Keratinocyte (primary cell): ENCODE results near the gene RBFOX2. TPM values are rescaled to one million over a fixed set of nuclear protein-coding genes. Genes with fewer than 3 reads are reported as not detected.
A peak's percentile ranks its signal among the peaks of the same experiment; 100 is the strongest.

Experiments
- DNase-seq: peaks from one replicate; pipeline ENCODE4 v3.0.0-alpha.2; 2011; ENCODE audit warnings: low read depth, missing footprints, low spot score
- FAIRE-seq: peaks from 2 replicates; lab custom pipeline; 2011; peaks lifted over from hg19 to GRCh38; lab: Jason Lieb, UNC
- H2AFZ ChIP-seq: 2 replicates; pipeline ENCODE4 v1.6.0; 2012; ENCODE audit warnings: low read length, control low read depth, inconsistent platforms; ENCODE audit not compliant: control insufficient read depth
- H3K27ac ChIP-seq: 2 replicates; pipeline ENCODE4 v1.5.1; 2011; ENCODE audit warnings: low read length; ENCODE audit not compliant: control insufficient read depth, insufficient read depth
- H3K27me3 ChIP-seq: 3 replicates; pipeline ENCODE4 v1.6.0; 2011; ENCODE audit warnings: low read length; ENCODE audit not compliant: control insufficient read depth, insufficient read depth; ENCODE audit errors: extremely low read depth
- H3K36me3 ChIP-seq, 2 experiments: 2 replicates in 1 of 2; 3 replicates in 1 of 2; pipeline ENCODE4 v1.5.1; 2011; ENCODE audit warnings: low read length in 2 of 2, mild to moderate bottlenecking in 1 of 2; ENCODE audit not compliant: control insufficient read depth in 2 of 2, insufficient read depth in 2 of 2; ENCODE audit errors: extremely low read depth in 1 of 2
- H3K4me1 ChIP-seq: 3 replicates; pipeline ENCODE4 v1.5.1; 2011; ENCODE audit warnings: low read length; ENCODE audit not compliant: control insufficient read depth, insufficient read depth; ENCODE audit errors: extremely low read depth
- H3K4me2 ChIP-seq: 3 replicates; pipeline ENCODE4 v1.6.0; 2011; ENCODE audit warnings: low read depth, low read length; ENCODE audit not compliant: control insufficient read depth, insufficient read depth; ENCODE audit errors: extremely low read depth
- H3K4me3 ChIP-seq, 3 experiments: fragments of 200-600 bp in 1 of 3; sonication (generic) in 1 of 3; 2 replicates in 2 of 3; 3 replicates in 1 of 3; pipeline ENCODE4 v1.5.1; 2011 to 2016; ENCODE audit warnings: low read length in 3 of 3, mild to moderate bottlenecking in 3 of 3, control low read depth in 2 of 3, inconsistent platforms in 1 of 3, low read depth in 1 of 3, mixed read lengths in 1 of 3, mixed run types in 1 of 3, moderate library complexity in 1 of 3; ENCODE audit not compliant: control insufficient read depth in 2 of 3, insufficient read depth in 2 of 3; ENCODE audit errors: extremely low read depth in 1 of 3
- H3K79me2 ChIP-seq: 2 replicates; pipeline ENCODE4 v1.6.0; 2012; ENCODE audit warnings: low read length; ENCODE audit not compliant: control insufficient read depth, insufficient read depth
- H3K9ac ChIP-seq: 3 replicates; pipeline ENCODE4 v1.6.0; 2011; ENCODE audit warnings: low read length; ENCODE audit not compliant: control insufficient read depth, insufficient read depth; ENCODE audit errors: extremely low read depth
- H3K9me1 ChIP-seq: 3 replicates; pipeline ENCODE4 v1.6.0; 2011; ENCODE audit warnings: low read length; ENCODE audit not compliant: control insufficient read depth, insufficient read depth; ENCODE audit errors: extremely low read depth
- H3K9me3 ChIP-seq: 2 replicates; pipeline ENCODE4 v1.5.1; 2012; ENCODE audit warnings: low read depth, low read length; ENCODE audit not compliant: control insufficient read depth
- H4K20me1 ChIP-seq: 3 replicates; pipeline ENCODE4 v1.6.0; 2011; ENCODE audit warnings: low read length; ENCODE audit not compliant: control insufficient read depth, insufficient read depth; ENCODE audit errors: extremely low read depth
- EZH2 ChIP-seq: IDR thresholded peaks from one replicate; pipeline ENCODE4 v1.6.1; 2012; ENCODE audit warnings: inconsistent platforms, mild to moderate bottlenecking, low read length, moderate library complexity
- dilution Hi-C: fragments of 300-500 bp; cut with MboI; formaldehyde crosslinking; loops from one replicate; pipeline ENCODE4 v1.7.0; 2020; ENCODE audit warnings: low sequenced_read_pairs; ENCODE audit not compliant: extremely low pct_ligation_motif_present
- polyA plus RNA-seq, 5 experiments: library from polyadenylated mRNA; depleted of rRNA in 3 of 5; stranded (reverse) in 3 of 5; stranded (forward) in 1 of 5; unstranded in 1 of 5; fragments of >200 nt; gene quantifications; 1 replicate in 1 of 5; 2 replicates in 3 of 5; 3 replicates in 1 of 5; pipeline versions ENCODE4 v1.2.1 to v1.2.3, GENCODE V29; 2011 to 2012; ENCODE audit warnings: missing spikeins in 2 of 5, low read depth in 1 of 5, low replicate concordance in 1 of 5
- TF ChIP-seq, protein P1 (sequence below), 3 experiments: IDR thresholded peaks in 1 of 3; conservative IDR thresholded peaks in 1 of 3; optimal IDR thresholded peaks in 1 of 3; 2 replicates in 2 of 3; 3 replicates in 1 of 3; pipeline versions ENCODE3 to v1.5.1; 2011; ENCODE audit warnings: low read length in 3 of 3, mild to moderate bottlenecking in 3 of 3, moderate library complexity in 2 of 3, control low read depth in 1 of 3, inconsistent platforms in 1 of 3; ENCODE audit not compliant: insufficient read depth in 2 of 3; ENCODE audit errors: extremely low read depth in 1 of 3

RBFOX2 gene
- polyA plus RNA-seq, 1 donor (not counting 4 experiments of a cell fraction or from before 2014, with no cell fraction given) = 118 TPM

- Histone ChIP-seq H2AFZ (no peak overlapping the region), H3K9ac (no peak overlapping the region), H3K36me3 (no peaks in the 10 kb centered on the region), H3K9me3 (no peaks in the 10 kb centered on the region), H4K20me1 (no peaks in the 10 kb centered on the region), H3K4me3 (no peak overlapping the region), H3K27me3 (no peaks in the 10 kb centered on the region), H3K79me2 (peaks cover 5% of the 10 kb centered on the region), H3K4me2 (no peak overlapping the region), H3K4me1 (peaks cover 6% of the 10 kb centered on the region), H3K27ac (no peak overlapping the region), H3K9me1 (no peaks in the 10 kb centered on the region)
- no peak for DNase-seq
- dilution Hi-C loops = no loop called here
- TF ChIP-seq, protein P1, sequence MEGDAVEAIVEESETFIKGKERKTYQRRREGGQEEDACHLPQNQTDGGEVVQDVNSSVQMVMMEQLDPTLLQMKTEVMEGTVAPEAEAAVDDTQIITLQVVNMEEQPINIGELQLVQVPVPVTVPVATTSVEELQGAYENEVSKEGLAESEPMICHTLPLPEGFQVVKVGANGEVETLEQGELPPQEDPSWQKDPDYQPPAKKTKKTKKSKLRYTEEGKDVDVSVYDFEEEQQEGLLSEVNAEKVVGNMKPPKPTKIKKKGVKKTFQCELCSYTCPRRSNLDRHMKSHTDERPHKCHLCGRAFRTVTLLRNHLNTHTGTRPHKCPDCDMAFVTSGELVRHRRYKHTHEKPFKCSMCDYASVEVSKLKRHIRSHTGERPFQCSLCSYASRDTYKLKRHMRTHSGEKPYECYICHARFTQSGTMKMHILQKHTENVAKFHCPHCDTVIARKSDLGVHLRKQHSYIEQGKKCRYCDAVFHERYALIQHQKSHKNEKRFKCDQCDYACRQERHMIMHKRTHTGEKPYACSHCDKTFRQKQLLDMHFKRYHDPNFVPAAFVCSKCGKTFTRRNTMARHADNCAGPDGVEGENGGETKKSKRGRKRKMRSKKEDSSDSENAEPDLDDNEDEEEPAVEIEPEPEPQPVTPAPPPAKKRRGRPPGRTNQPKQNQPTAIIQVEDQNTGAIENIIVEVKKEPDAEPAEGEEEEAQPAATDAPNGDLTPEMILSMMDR (optimal IDR thresholded peaks at IDR 0.05 in 1 of 3, IDR thresholded peaks at IDR 0.05 in 1 of 3, conservative IDR thresholded peaks at IDR 0.05 in 1 of 3; ENCODE audit: extremely low read depth in 1 of 3, insufficient read depth in 2 of 3, low read length in 3 of 3) = no peak
- TF ChIP-seq EZH2 = no peak
- no peak for FAIRE-seq
Measured at GRCh38 chr22:36032611-36033010, 4.0 kb upstream of the RBFOX2 start.

DNA sequence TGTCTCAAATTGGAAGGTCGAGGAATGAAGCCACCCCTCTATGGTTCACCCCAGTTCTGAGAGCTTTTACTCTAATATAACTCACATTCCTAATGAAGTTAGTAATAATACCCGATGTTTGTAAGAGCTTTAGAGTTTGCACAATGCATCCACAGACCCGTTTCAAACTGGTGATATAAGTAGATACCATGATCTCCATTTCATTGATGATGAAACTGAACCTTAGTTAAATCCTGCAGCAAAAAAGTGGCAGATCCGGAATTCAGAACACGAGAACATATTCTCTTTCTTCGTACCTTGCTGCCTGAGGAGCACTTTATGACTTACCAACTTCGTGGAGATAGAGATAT lies 757 bp upstream of the RBFOX2 start:
- H3K4me1 ChIP-seq = peaks cover 16% of the 10 kb centered on the region
- H3K27ac ChIP-seq = peak overlapping the region; percentile 47
- H3K9me3 ChIP-seq = no peaks in the 10 kb centered on the region
- peak overlapping the region; percentile 93 for H2AFZ ChIP-seq
- peaks cover 36% of the 10 kb centered on the region for H3K79me2 ChIP-seq
- peak overlapping the region; percentile 68 to 91 (median 79) for H3K4me3 ChIP-seq
- dilution Hi-C loops = no loop called here
- TF ChIP-seq, protein P1 (optimal IDR thresholded peaks at IDR 0.05 in 1 of 3, IDR thresholded peaks at IDR 0.05 in 1 of 3, conservative IDR thresholded peaks at IDR 0.05 in 1 of 3; ENCODE audit: extremely low read depth in 1 of 3, insufficient read depth in 2 of 3, low read length in 3 of 3) = no peak
- TF ChIP-seq EZH2 = no peak
- H3K9ac ChIP-seq = peak overlapping the region; percentile 50
- no peaks in the 10 kb centered on the region for H3K27me3 ChIP-seq
- no peak for DNase-seq
- H3K9me1 ChIP-seq = no peaks in the 10 kb centered on the region
- peak overlapping the region; percentile 91 for H3K4me2 ChIP-seq
- H4K20me1 ChIP-seq = no peaks in the 10 kb centered on the region
- no peaks in the 10 kb centered on the region for H3K36me3 ChIP-seq
- FAIRE-seq = no peak
